Embryonic facial prominence (tissue), 1 donor: ENCODE data around the gene ZNF618.

ENCODE experiments used
- DNase-seq: peaks from one replicate; pipeline ENCODE4 v3.0.0-alpha.2; 2016; ENCODE audit errors: extremely low spot score

ZNF618 gene

GRCh38 chr9:114060070-114060469 lies 184.0 kb downstream of the ZNF618 start:
- DNase-seq = no peak

GRCh38 chr9:114060711-114061110 lies 184.6 kb downstream of the ZNF618 start:
- no peak for DNase-seq

GRCh38 chr9:114061292-114061691 lies 185.2 kb downstream of the ZNF618 start:
- no peak for DNase-seq

GRCh38 chr9:114061830-114062474 lies 185.8 kb downstream of the ZNF618 start:
- no peak for DNase-seq

GRCh38 chr9:114065304-114065703 lies 189.2 kb downstream of the ZNF618 start:
- no peak for DNase-seq

GRCh38 chr9:114069476-114070187 lies 193.5 kb downstream of the ZNF618 start:
- DNase-seq = no peak

- DNase-seq = no peak
Measured at GRCh38 chr9:114070188-114071103, 194.3 kb downstream of the ZNF618 start.

- no peak for DNase-seq
Measured at GRCh38 chr9:114071197-114071795, 195.2 kb downstream of the ZNF618 start.

GRCh38 chr9:114072184-114073140 lies 196.4 kb downstream of the ZNF618 start:
- DNase-seq = no peak

- DNase-seq = no peak
Measured at GRCh38 chr9:114075602-114076001, 199.5 kb downstream of the ZNF618 start.

- DNase-seq = no peak
Measured at GRCh38 chr9:114076237-114077161, 200.4 kb downstream of the ZNF618 start.

- DNase-seq = no peak
Measured at GRCh38 chr9:114077162-114077837, 201.2 kb downstream of the ZNF618 start.

- DNase-seq = no peak
Measured at GRCh38 chr9:114078021-114078780, 202.1 kb downstream of the ZNF618 start, which contains the start of gene AMBP. Gene AMBP (minus strand): TSS chr9:114078300. CDS start chr9:114078209, 91 bp downstream.

- DNase-seq = no peak
Measured at GRCh38 chr9:114078781-114079156, 202.7 kb downstream of the ZNF618 start.

GRCh38 chr9:114080195-114080772 lies 204.2 kb downstream of the ZNF618 start:
- DNase-seq = no peak

GRCh38 chr9:114080773-114081440 lies 204.8 kb downstream of the ZNF618 start:
- DNase-seq = no peak

- DNase-seq = no peak
Measured at GRCh38 chr9:114081441-114082016, 205.4 kb downstream of the ZNF618 start.
